Stomach (tissue), 9 donors: Measurements from ENCODE around the gene RNASE4. TPM values are rescaled to one million over a fixed set of nuclear protein-coding genes. Genes with fewer than 3 reads are reported as not detected.

ENCODE experiments used
- DNase-seq, 2 donors: peaks; one replicate each; pipeline versions ENCODE4 v3.0.0 to v3.0.0-alpha.2; 2013 to 2019
- H3K27ac ChIP-seq, 5 donors: fragments of 200-600 bp in 4 of 5; sonication (generic) in 4 of 5; one replicate each; pipeline ENCODE4 v1.5.1; 2013 to 2019; ENCODE audit warnings: mild to moderate bottlenecking in 1 of 5, moderate library complexity in 1 of 5
- H3K27me3 ChIP-seq, 3 donors: fragments of 200-600 bp; sonication (generic); one replicate each; pipeline ENCODE4 v1.5.1; 2017 to 2019; ENCODE audit warnings: mixed run types in 1 of 3
- H3K36me3 ChIP-seq, 4 donors: fragments of 200-600 bp; sonication (generic); 1 replicate in 3 of 4; 2 replicates in 1 of 4; pipeline ENCODE4 v1.5.1; 2016 to 2019
- H3K4me1 ChIP-seq, 4 donors: fragments of 200-600 bp; sonication (generic); one replicate each; pipeline ENCODE4 v1.5.1; 2016 to 2019
- H3K4me3 ChIP-seq, 4 donors: fragments of 200-600 bp; sonication (generic) in 3 of 4; one replicate each; pipeline ENCODE4 v1.5.1; 2016 to 2019; ENCODE audit warnings: mild to moderate bottlenecking in 1 of 4
- H3K9me3 ChIP-seq, 4 donors: fragments of 200-600 bp; sonication (generic); one replicate each; pipeline ENCODE4 v1.5.1; 2016 to 2019
- CTCF ChIP-seq, 7 experiments: fragments of 450-650 bp in 4 of 7; fragments of 200-600 bp in 3 of 7; sonication (generic) in 3 of 7; IDR thresholded peaks; one replicate each; pipeline ENCODE4 v1.5.1; 2016 to 2019; ENCODE audit warnings: antibody characterized with exemption in 7 of 7, control low read depth in 2 of 7, mild to moderate bottlenecking in 1 of 7
- EP300 ChIP-seq: sonication (generic); formaldehyde crosslinking; IDR thresholded peaks from one replicate; pipeline ENCODE4 v1.6.1; 2017; ENCODE audit warnings: antibody characterized with exemption
- POLR2A ChIP-seq, 4 donors: fragments of 450-650 bp; IDR thresholded peaks; one replicate each; pipeline ENCODE4 v1.6.1; 2016; ENCODE audit warnings: antibody characterized with exemption in 4 of 4, control low read depth in 2 of 4, mild to moderate bottlenecking in 1 of 4, moderate library complexity in 1 of 4
- POLR2AphosphoS5 ChIP-seq, 3 donors: sonication (generic); formaldehyde crosslinking; IDR thresholded peaks; one replicate each; pipeline ENCODE4 v1.6.1; 2016; ENCODE audit warnings: antibody characterized with exemption in 3 of 3
- WGBS, 5 donors: extraction: QIAGEN DNeasy Blood & Tissue Kit in 3 of 5; methylation state at CpG; one replicate each; pipeline versions ENCODE4 v1.1.5 to v1.1.7; 2013 to 2018; 5-methylcytosine and 5-hydroxymethylcytosine counted together
- intact Hi-C: fragments of 100-400 bp; cut with DNase I; formaldehyde crosslinking; loops from one replicate; pipeline ENCODE4 v1.15.1; 2023; ENCODE audit warnings: low total_unique reads
- polyA plus RNA-seq, 3 donors: library from polyadenylated mRNA; stranded (reverse); fragments of 200-250 nt; gene quantifications; one replicate each; pipeline ENCODE4 v1.2.3, GENCODE V29; 2013
- total RNA-seq, 5 donors: library from RNA; depleted of rRNA; stranded (reverse); fragments of >200 nt; gene quantifications; one replicate each; pipeline versions ENCODE4 v1.1.0 to v1.2.3, GENCODE V29; 2014 to 2016
- donor health status: healthy with polysubstance abuse.
- donor health status: Bipolar disorder and iron deficiency.
- donor health status: healthy.

RNASE4 gene
- total and polyA plus RNA-seq, 8 donors, result 13.4 to 158 (median 58.0) TPM; not detected in 1

GRCh38 chr14:20730891-20731290 lies 46.5 kb downstream of the RNASE4 start:
- DNase-seq, result no peak
- Histone ChIP-seq H3K4me3 (no peak overlapping the region), H3K27ac (no peak overlapping the region), H3K9me3 (no peaks in the 10 kb centered on the region), H3K27me3 (no peaks in the 10 kb centered on the region), H3K4me1 (peaks cover 0 to 8% (median 4%) of the 10 kb centered on the region in 4 donors), H3K36me3 (no peaks in the 10 kb centered on the region)
- intact Hi-C loops, result no loop called here
- TF ChIP-seq POLR2A (IDR thresholded peaks at IDR 0.05), result no peak
- no peak for TF ChIP-seq CTCF (IDR thresholded peaks at IDR 0.05)
- TF ChIP-seq POLR2AphosphoS5 (IDR thresholded peaks at IDR 0.05), result no peak
- no peak for TF ChIP-seq EP300
- WGBS, 5 donors, result 67 to 82% (median 71%) methylated on average over 6 of the region's 6 CpGs

- Histone ChIP-seq H3K9me3 (no peaks in the 10 kb centered on the region), H3K27ac (peak overlapping the region in 1 of 5 donors; percentile 13)
- 84 to 93% (median 91%) methylated on average over 5 of the region's 5 CpGs for WGBS, 5 donors
Observed at GRCh38 chr14:20732477-20732876, 48.1 kb downstream of the RNASE4 start.

GRCh38 chr14:20732979-20733635 lies 48.7 kb downstream of the RNASE4 start:
- no peaks in the 10 kb centered on the region for H3K4me1 ChIP-seq
- DNase-seq, result no peak
- TF ChIP-seq POLR2AphosphoS5 (IDR thresholded peaks at IDR 0.05), result no peak
- no peak for TF ChIP-seq CTCF (IDR thresholded peaks at IDR 0.05)
- no peak for TF ChIP-seq POLR2A (IDR thresholded peaks at IDR 0.05)
- no peak for TF ChIP-seq EP300
- H3K27ac ChIP-seq, result peak overlapping the region in 1 of 5 donors; percentile 13
- 62 to 81% (median 78%) methylated on average over 6 of the region's 6 CpGs for WGBS, 5 donors
- no peak overlapping the region for H3K4me3 ChIP-seq
- intact Hi-C loops, result no loop called here
- no peaks in the 10 kb centered on the region for H3K36me3 ChIP-seq
- H3K9me3 ChIP-seq, result no peaks in the 10 kb centered on the region
- H3K27me3 ChIP-seq, result no peaks in the 10 kb centered on the region

More at GRCh38 chr14:20732477-20732876, 48.1 kb downstream of the RNASE4 start:
- Histone ChIP-seq H3K27me3 (no peaks in the 10 kb centered on the region), H3K4me1 (no peaks in the 10 kb centered on the region), H3K4me3 (no peak overlapping the region), H3K36me3 (no peaks in the 10 kb centered on the region)
- no peak for DNase-seq
- TF ChIP-seq CTCF (IDR thresholded peaks at IDR 0.05), result no peak
- no peak for TF ChIP-seq EP300
- TF ChIP-seq POLR2AphosphoS5 (IDR thresholded peaks at IDR 0.05), result no peak
- intact Hi-C loops, result no loop called here

- intact Hi-C loops, result no loop called here
- Histone ChIP-seq H3K9me3 (no peaks in the 10 kb centered on the region), H3K4me1 (no peaks in the 10 kb centered on the region), H3K27ac (peak overlapping the region in 1 of 5 donors; percentile 7), H3K27me3 (no peaks in the 10 kb centered on the region), H3K36me3 (no peaks in the 10 kb centered on the region), H3K4me3 (no peak overlapping the region)
- 46 to 62% (median 50%) methylated on average over 6 of the region's 6 CpGs for WGBS, 5 donors
- TF ChIP-seq POLR2AphosphoS5 (IDR thresholded peaks at IDR 0.05), result no peak
- TF ChIP-seq EP300, result no peak
- TF ChIP-seq CTCF (IDR thresholded peaks at IDR 0.05), result no peak
- TF ChIP-seq POLR2A (IDR thresholded peaks at IDR 0.05), result no peak
- peak in 1 of 2 donors; percentile 15 for DNase-seq
Observed at GRCh38 chr14:20733684-20734429, 49.5 kb downstream of the RNASE4 start.
